GM10248 (cell line): ENCODE measurements around the gene NUTM1.
A peak's percentile ranks its signal among the peaks of the same experiment; 100 is the strongest.

ENCODE experiments used
- CTCF ChIA-PET: fragments of 300-600 bp; sonication (Branson Sonifier 250); formaldehyde crosslinking; extraction: SDS; loops from one replicate; lab custom pipeline; 2021; ENCODE audit warnings: antibody characterized with exemption; lab: Yijun Ruan, JAX
- POLR2A ChIA-PET: fragments of 350-650 bp; sonication (Branson Sonifier 250); formaldehyde crosslinking; extraction: SDS; loops from one replicate; lab custom pipeline; 2020; ENCODE audit warnings: antibody characterized with exemption; lab: Yijun Ruan, JAX
- DNase-seq: peaks from one replicate; pipeline ENCODE4 v3.0.0; 2012; ENCODE audit errors: extremely low spot score
- CTCF ChIP-seq: IDR thresholded peaks from 2 replicates; pipeline ENCODE4 v1.5.1; 2012; ENCODE audit warnings: mild to moderate bottlenecking, low read depth; ENCODE audit errors: extremely low read depth, missing control alignments, control extremely low read depth

Gene NUTM1

GRCh38 chr15:34335176-34336032 lies 7.7 kb upstream of the NUTM1 start:
- no peak for TF ChIP-seq CTCF
- ChIA-PET POLR2A (no interaction called here), CTCF (interaction anchor here (0.9 to 1.9 kb wide), 4 partner anchors 8 to 32 kb away, joined by 3 to 10 read pairs (median 4); partner anchors contain the start of gene LPCAT4)
- DNase-seq = no peak

GRCh38 chr15:34336231-34336990 lies 6.7 kb upstream of the NUTM1 start:
- CTCF ChIA-PET = interaction anchor here (0.9 to 2.0 kb wide), 8 partner anchors 8 to 38 kb away, joined by 3 to 10 read pairs (median 4); partner anchors contain the start of gene LPCAT4

GRCh38 chr15:34336991-34337556 lies 6.0 kb upstream of the NUTM1 start:
- ChIA-PET POLR2A (interaction anchor here (0.6 to 2.2 kb wide), 6 partner anchors 8 to 127 kb away, joined by 3 to 9 read pairs (median 3); partner anchors contain the start of gene KATNBL1), CTCF (interaction anchor here (1.0 to 2.0 kb wide), 5 partner anchors 9 to 39 kb away, joined by 3 to 10 read pairs (median 4); partner anchors contain the start of gene LPCAT4)
- no peak for TF ChIP-seq CTCF
- no peak for DNase-seq

More at GRCh38 chr15:34336231-34336990, 6.7 kb upstream of the NUTM1 start:
- POLR2A ChIA-PET = interaction anchor here (0.9 to 2.2 kb wide), 2 partner anchors 7 to 126 kb away, joined by 3 to 9 read pairs; partner anchors contain the start of gene KATNBL1
- TF ChIP-seq CTCF = no peak
- no peak for DNase-seq

- ChIA-PET CTCF (interaction anchor here (1.0 to 2.9 kb wide), 8 partner anchors 9 to 96 kb away, joined by 3 to 19 read pairs (median 4); partner anchors contain the start of gene LPCAT4), POLR2A (interaction anchor here (0.6 to 2.2 kb wide), 6 partner anchors 9 to 31 kb away, joined by 3 to 9 read pairs (median 4); no protein-coding TSS in a partner anchor)
- peak; percentile 93 for DNase-seq
- TF ChIP-seq CTCF = no peak
Measured at GRCh38 chr15:34337557-34338306, 5.4 kb upstream of the NUTM1 start, which contains the start of gene SLC12A6. SLC12A6 (minus strand) TSS chr15:34337781; CDS start chr15:34336680, 1,101 bp downstream.

- no peak for DNase-seq
- TF ChIP-seq CTCF = no peak
- ChIA-PET CTCF (interaction anchor here (0.9 to 2.9 kb wide), 6 partner anchors 10 to 97 kb away, joined by 3 to 19 read pairs (median 4); partner anchors contain the start of gene LPCAT4), POLR2A (interaction anchor here (0.7 to 2.2 kb wide), 2 partner anchors 9 to 20 kb away, joined by 5 to 9 read pairs; no protein-coding TSS in a partner anchor)
Measured at GRCh38 chr15:34338347-34338746, 4.8 kb upstream of the NUTM1 start.
